Upper lobe of left lung (tissue), 6 donors: Measurements from ENCODE around the gene LAMA2. TPM values are rescaled to one million over a fixed set of nuclear protein-coding genes. Genes with fewer than 3 reads are reported as not detected.

Experiments used
- ATAC-seq, 2 donors: fragments of 200-7000 bp; cut with Tn5 transposase; one replicate each; pipeline ENCODE4 v1.9.1; 2022; ENCODE audit warnings: mild to moderate bottlenecking in 2 of 2, moderate library complexity in 2 of 2; ENCODE audit not compliant: low FRiP score in 2 of 2
- DNase-seq, 2 donors: peaks; one replicate each; pipeline ENCODE4 v3.0.0-alpha.2; 2019 to 2020
- H3K27ac ChIP-seq, 4 donors: fragments of 200-600 bp; sonication (generic); one replicate each; pipeline ENCODE4 v1.5.1; 2016 to 2019
- H3K27me3 ChIP-seq, 4 donors: fragments of 200-600 bp; sonication (generic); one replicate each; pipeline ENCODE4 v1.5.1; 2017 to 2019
- H3K36me3 ChIP-seq, 4 donors: fragments of 200-600 bp; sonication (generic); one replicate each; pipeline ENCODE4 v1.5.1; 2016 to 2019
- H3K4me1 ChIP-seq, 4 donors: fragments of 200-600 bp; sonication (generic); one replicate each; pipeline ENCODE4 v1.5.1; 2018 to 2019
- H3K4me3 ChIP-seq, 4 donors: fragments of 200-600 bp; sonication (generic); one replicate each; pipeline ENCODE4 v1.5.1; 2017 to 2019; ENCODE audit warnings: mild to moderate bottlenecking in 2 of 4, moderate library complexity in 1 of 4
- H3K9me3 ChIP-seq, 4 donors: fragments of 200-600 bp; sonication (generic); one replicate each; pipeline ENCODE4 v1.5.1; 2018 to 2019
- EP300 ChIP-seq, 4 donors: sonication (generic); formaldehyde crosslinking; IDR thresholded peaks; one replicate each; pipeline ENCODE4 v1.5.1; 2017; ENCODE audit warnings: antibody characterized with exemption in 4 of 4, control low read depth in 2 of 4
- POLR2A ChIP-seq, 4 donors: fragments of 450-650 bp; IDR thresholded peaks; one replicate each; pipeline ENCODE4 v1.5.1; 2016 to 2017; ENCODE audit warnings: antibody characterized with exemption in 4 of 4, mild to moderate bottlenecking in 2 of 4
- POLR2AphosphoS5 ChIP-seq, 2 donors: sonication (generic); formaldehyde crosslinking; IDR thresholded peaks; one replicate each; pipeline ENCODE4 v1.5.1; 2017; ENCODE audit warnings: antibody characterized with exemption in 2 of 2
- WGBS, 2 donors: methylation state at CpG; one replicate each; pipeline ENCODE4 v1.1.5; 2017 to 2018; 5-methylcytosine and 5-hydroxymethylcytosine counted together
- total RNA-seq, 6 donors: library from RNA; depleted of rRNA in 4 of 6; stranded (reverse); fragments of >200 nt in 4 of 6; gene quantifications; one replicate each; pipeline versions ENCODE4 v1.1.0 to v1.2.1, GENCODE V29; 2016 to 2021
- TF ChIP-seq, protein P1 (sequence below), 6 experiments: fragments of 450-650 bp in 4 of 6; fragments of 200-600 bp in 2 of 6; sonication (generic) in 2 of 6; IDR thresholded peaks; one replicate each; pipeline ENCODE4 v1.5.1; 2016 to 2019; ENCODE audit warnings: antibody characterized with exemption in 6 of 6
- donor health status: DM: no; HTN: no; CAD: no; lungs with moderate emphysema.
- donor health status: DM: no; HTN: yes; CAD: no; lungs with severe emphysema.

Gene LAMA2
- total RNA-seq, 6 donors from 2014 or later = 41.9 to 82.8 (median 62.4) TPM

DNA sequence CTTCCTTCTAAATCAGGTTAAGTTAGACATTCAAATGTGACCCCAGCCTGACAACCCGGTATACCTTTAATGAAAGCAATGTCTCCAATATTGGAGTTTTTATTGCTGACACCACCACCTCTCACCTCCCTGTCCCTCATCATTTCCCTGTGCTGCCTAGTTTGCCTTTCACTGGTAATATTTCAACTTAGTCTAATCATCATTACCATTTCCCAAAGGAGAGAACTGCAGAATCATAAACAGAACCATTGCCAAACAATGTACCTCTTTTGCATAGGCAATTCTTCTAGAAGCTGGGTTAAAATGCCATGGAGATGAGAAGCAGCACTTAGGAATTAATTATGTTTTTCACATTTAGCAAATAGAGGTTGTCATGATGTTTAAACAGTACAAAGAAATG, 370.3 kb downstream of the LAMA2 start:
- Histone ChIP-seq H3K27me3 (no peaks in the 10 kb centered on the region), H3K4me1 (no peaks in the 10 kb centered on the region), H3K27ac (no peak overlapping the region), H3K4me3 (no peak overlapping the region), H3K36me3 (no peaks in the 10 kb centered on the region), H3K9me3 (no peaks in the 10 kb centered on the region)
- ATAC-seq (no peak), DNase-seq (no peak)
- TF ChIP-seq, protein P1, sequence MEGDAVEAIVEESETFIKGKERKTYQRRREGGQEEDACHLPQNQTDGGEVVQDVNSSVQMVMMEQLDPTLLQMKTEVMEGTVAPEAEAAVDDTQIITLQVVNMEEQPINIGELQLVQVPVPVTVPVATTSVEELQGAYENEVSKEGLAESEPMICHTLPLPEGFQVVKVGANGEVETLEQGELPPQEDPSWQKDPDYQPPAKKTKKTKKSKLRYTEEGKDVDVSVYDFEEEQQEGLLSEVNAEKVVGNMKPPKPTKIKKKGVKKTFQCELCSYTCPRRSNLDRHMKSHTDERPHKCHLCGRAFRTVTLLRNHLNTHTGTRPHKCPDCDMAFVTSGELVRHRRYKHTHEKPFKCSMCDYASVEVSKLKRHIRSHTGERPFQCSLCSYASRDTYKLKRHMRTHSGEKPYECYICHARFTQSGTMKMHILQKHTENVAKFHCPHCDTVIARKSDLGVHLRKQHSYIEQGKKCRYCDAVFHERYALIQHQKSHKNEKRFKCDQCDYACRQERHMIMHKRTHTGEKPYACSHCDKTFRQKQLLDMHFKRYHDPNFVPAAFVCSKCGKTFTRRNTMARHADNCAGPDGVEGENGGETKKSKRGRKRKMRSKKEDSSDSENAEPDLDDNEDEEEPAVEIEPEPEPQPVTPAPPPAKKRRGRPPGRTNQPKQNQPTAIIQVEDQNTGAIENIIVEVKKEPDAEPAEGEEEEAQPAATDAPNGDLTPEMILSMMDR (IDR thresholded peaks at IDR 0.05) = no peak
- no peak for TF ChIP-seq POLR2AphosphoS5 (IDR thresholded peaks at IDR 0.05)
- no peak for TF ChIP-seq EP300 (IDR thresholded peaks at IDR 0.05)
- whole genome bisulfite sequencing, 2 donors = 65 to 66% methylated on average over 1 of the region's 1 CpG

DNA sequence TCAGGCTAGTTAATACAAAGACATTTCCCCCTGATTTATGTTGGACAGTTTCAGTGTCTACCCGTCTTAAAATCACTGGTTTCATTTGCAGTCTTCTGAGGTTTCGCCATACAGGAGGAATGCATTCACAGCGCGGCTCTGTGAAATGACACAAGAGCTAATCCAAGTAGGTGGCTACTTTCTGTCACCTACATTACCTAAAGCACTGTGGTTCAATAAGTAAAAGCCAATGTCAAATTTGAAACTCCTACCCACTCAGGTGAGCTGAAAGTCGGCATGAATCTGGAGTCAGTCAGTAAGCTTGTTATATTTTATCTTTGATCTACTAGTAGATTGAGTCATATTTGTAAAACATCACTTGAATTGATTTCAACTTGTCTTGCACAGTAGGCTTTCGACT, 370.8 kb downstream of the LAMA2 start:
- H3K4me3 ChIP-seq = no peak overlapping the region
- TF ChIP-seq POLR2AphosphoS5 (IDR thresholded peaks at IDR 0.05) (no peak), POLR2A (IDR thresholded peaks at IDR 0.05) (no peak), EP300 (IDR thresholded peaks at IDR 0.05) (no peak)
- TF ChIP-seq, protein P1 (IDR thresholded peaks at IDR 0.05) = no peak
- no peak overlapping the region for H3K27ac ChIP-seq
- DNase-seq (no peak), ATAC-seq (no peak)
- no peaks in the 10 kb centered on the region for H3K36me3 ChIP-seq
- WGBS, 2 donors = 70 to 77% methylated on average over 6 of the region's 6 CpGs
- H3K27me3 ChIP-seq = no peaks in the 10 kb centered on the region
- no peaks in the 10 kb centered on the region for H3K4me1 ChIP-seq
- H3K9me3 ChIP-seq = no peaks in the 10 kb centered on the region

DNA sequence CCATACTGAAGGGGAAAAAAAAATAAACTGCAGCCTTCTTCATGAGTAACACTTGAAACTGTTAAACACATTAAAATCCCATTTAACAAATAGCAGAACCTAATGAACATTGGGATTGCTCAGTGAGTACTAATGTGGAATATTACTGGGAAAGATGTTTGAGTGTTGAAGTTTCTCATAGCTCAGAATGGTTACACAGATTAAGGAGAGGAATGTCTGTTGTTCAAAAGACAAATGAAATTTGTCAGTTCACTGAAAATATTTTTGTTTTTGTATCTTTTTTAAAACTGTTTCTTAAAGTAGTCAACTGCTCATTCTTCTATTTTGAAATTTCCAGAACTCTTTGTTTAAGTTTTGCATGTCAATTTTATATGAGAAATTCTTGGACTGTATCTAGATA, 374.3 kb downstream of the LAMA2 start:
- H3K36me3 ChIP-seq = no peaks in the 10 kb centered on the region
- no peaks in the 10 kb centered on the region for H3K4me1 ChIP-seq
- no peaks in the 10 kb centered on the region for H3K27me3 ChIP-seq
- DNase-seq (no peak), ATAC-seq (no peak)
- TF ChIP-seq, protein P1 (IDR thresholded peaks at IDR 0.05) = no peak
- TF ChIP-seq EP300 (IDR thresholded peaks at IDR 0.05) = no peak
- no peak for TF ChIP-seq POLR2AphosphoS5 (IDR thresholded peaks at IDR 0.05)
- TF ChIP-seq POLR2A (IDR thresholded peaks at IDR 0.05) = no peak
- no peaks in the 10 kb centered on the region for H3K9me3 ChIP-seq
- H3K27ac ChIP-seq = no peak overlapping the region
- no peak overlapping the region for H3K4me3 ChIP-seq

DNA sequence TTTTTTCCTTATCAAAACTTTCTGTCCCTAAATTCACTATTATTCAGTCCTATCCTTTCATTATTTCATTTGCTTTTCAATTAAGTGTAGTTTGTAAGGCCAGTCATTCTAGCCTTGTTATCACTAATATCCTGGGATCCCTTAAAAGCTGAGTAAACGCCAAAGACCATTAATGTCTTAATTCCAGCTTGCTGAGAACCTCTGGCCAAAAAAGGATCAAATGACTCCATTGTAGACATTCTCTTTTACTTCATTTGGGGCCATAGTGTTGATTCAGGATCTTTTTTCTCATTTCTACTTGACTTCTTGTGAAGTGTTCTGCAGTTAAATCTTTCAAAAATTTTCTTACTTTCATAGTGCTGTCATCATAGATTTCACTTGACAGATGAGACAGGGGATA, 379.7 kb downstream of the LAMA2 start:
- no peak overlapping the region for H3K27ac ChIP-seq
- H3K36me3 ChIP-seq = no peaks in the 10 kb centered on the region
- no peak for TF ChIP-seq EP300 (IDR thresholded peaks at IDR 0.05)
- TF ChIP-seq, protein P1 (IDR thresholded peaks at IDR 0.05) = no peak
- no peak for TF ChIP-seq POLR2A (IDR thresholded peaks at IDR 0.05)
- TF ChIP-seq POLR2AphosphoS5 (IDR thresholded peaks at IDR 0.05) = no peak
- H3K27me3 ChIP-seq = no peaks in the 10 kb centered on the region
- no peaks in the 10 kb centered on the region for H3K4me1 ChIP-seq
- no peaks in the 10 kb centered on the region for H3K9me3 ChIP-seq
- DNase-seq (no peak), ATAC-seq (no peak)
- whole genome bisulfite sequencing, 2 donors = 37 to 59% methylated on average over 1 of the region's 1 CpG
- no peak overlapping the region for H3K4me3 ChIP-seq

DNA sequence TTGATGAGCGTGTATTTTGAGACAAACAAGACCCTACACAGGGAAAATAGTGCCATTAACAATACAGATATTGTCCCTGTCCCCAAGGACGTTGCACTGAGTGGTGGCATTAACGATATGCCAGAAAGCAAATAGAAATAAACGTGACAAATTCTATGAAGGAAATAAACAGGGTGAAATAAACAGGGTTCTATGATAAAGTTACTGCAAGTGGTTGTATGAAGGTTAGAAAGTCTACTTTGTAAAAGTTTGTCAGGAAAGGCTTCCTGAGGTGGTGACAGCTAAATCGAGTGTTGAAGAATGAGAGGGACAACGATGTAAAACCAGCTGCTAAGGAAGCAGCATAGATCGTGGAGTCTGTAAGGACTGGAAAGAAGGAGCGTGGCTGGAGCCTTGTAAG, 380.2 kb downstream of the LAMA2 start:
- H3K9me3 ChIP-seq = no peaks in the 10 kb centered on the region
- no peaks in the 10 kb centered on the region for H3K36me3 ChIP-seq
- no peak for ATAC-seq
- TF ChIP-seq, protein P1 (IDR thresholded peaks at IDR 0.05) = no peak
- no peak for TF ChIP-seq POLR2A (IDR thresholded peaks at IDR 0.05)
- 49 to 60% methylated on average over 8 of the region's 8 CpGs for WGBS, 2 donors
- H3K4me1 ChIP-seq = no peaks in the 10 kb centered on the region
- H3K27me3 ChIP-seq = no peaks in the 10 kb centered on the region
- no peak overlapping the region for H3K4me3 ChIP-seq
- DNase-seq = no peak
- H3K27ac ChIP-seq = no peak overlapping the region
